Measurements from ENCODE around the gene WNT11.

DNA sequence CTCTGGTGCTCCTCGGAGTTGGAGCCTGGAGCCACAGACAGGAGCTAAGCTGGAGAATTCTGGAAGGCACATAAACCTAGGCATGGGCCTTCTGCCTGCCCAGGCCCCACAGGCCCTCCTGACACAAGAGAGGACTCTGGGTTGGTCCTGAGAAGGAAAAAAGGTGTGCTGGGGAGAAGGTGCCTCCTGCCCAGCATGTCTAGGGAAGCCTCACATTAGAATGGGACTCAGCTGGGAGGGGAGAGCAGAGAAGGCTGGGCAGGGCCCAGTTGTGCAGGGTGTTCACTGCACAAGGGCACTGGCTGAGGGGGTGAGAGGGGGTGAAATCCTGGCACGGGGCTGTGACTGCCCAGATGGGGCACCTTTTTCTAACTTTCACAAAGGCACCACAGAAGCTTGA is 39.4 kb upstream of the WNT11 start:
- TF ChIP-seq ARNTL (CRISPR knock-in tag; IDR thresholded peaks at IDR 0.05; ENCODE audit: borderline replicate concordance, low read depth) (no peak), ZNF565 (CRISPR knock-in tag; conservative IDR thresholded peaks at IDR 0.05; ENCODE audit: low read depth) (no peak), ZFP3 (CRISPR knock-in tag; IDR thresholded peaks at IDR 0.05) (no peak), ESRRG (CRISPR knock-in tag; IDR thresholded peaks at IDR 0.05) (no peak)

All from SK-N-SH treated with all-trans-retinoic acid at 6 μM for 48 hours (cell line).